HEK293T (cell line): ENCODE data around the gene SRP54.

ENCODE experiments used
- CTCF ChIA-PET: fragments of 350-600 bp; formaldehyde crosslinking; extraction: SDS; loops from one replicate; lab custom pipeline; 2021; ENCODE audit warnings: antibody characterized with exemption, inconsistent platforms; lab: Yijun Ruan, JAX
- POLR2A ChIA-PET: fragments of 350-600 bp; formaldehyde crosslinking; extraction: SDS; loops from one replicate; lab custom pipeline; 2020; ENCODE audit warnings: antibody characterized with exemption, inconsistent platforms; lab: Yijun Ruan, JAX
- DNase-seq: peaks from one replicate; pipeline ENCODE4 v3.0.0; 2012; ENCODE audit warnings: mixed read lengths; ENCODE audit errors: extremely low spot score
- ARNT ChIP-seq: fragments of 450-650 bp; IDR thresholded peaks from 2 replicates; pipeline ENCODE4 v1.6.1; 2017; ENCODE audit warnings: mild to moderate bottlenecking
- BHLHE40 ChIP-seq: fragments of 450-650 bp; IDR thresholded peaks from 2 replicates; pipeline ENCODE4 v1.6.1; 2016; ENCODE audit warnings: mild to moderate bottlenecking, moderate library complexity, borderline replicate concordance
- CTBP1 ChIP-seq: fragments of 450-650 bp; IDR thresholded peaks from 2 replicates; pipeline ENCODE4 v1.6.1; 2016; ENCODE audit warnings: borderline replicate concordance
- ELF4 ChIP-seq: fragments of 450-650 bp; IDR thresholded peaks from 2 replicates; pipeline ENCODE4 v1.6.1; 2017; ENCODE audit warnings: antibody characterized with exemption
- FOXA1 ChIP-seq: fragments of 450-650 bp; IDR thresholded peaks from 2 replicates; pipeline ENCODE4 v1.6.1; 2016; ENCODE audit warnings: mild to moderate bottlenecking
- FOXK2 ChIP-seq: fragments of 450-650 bp; IDR thresholded peaks from 2 replicates; pipeline ENCODE4 v1.6.1; 2016; ENCODE audit warnings: mild to moderate bottlenecking
- FOXM1 ChIP-seq: fragments of 450-650 bp; IDR thresholded peaks from 2 replicates; pipeline ENCODE4 v1.6.1; 2017; ENCODE audit warnings: mild to moderate bottlenecking, borderline replicate concordance
- HDGF ChIP-seq: fragments of 450-650 bp; IDR thresholded peaks from 2 replicates; pipeline ENCODE4 v1.6.1; 2017; ENCODE audit warnings: antibody characterized with exemption, borderline replicate concordance
- L3MBTL2 ChIP-seq: fragments of 450-650 bp; conservative IDR thresholded peaks from 2 replicates; pipeline ENCODE4 v1.6.1; 2016; ENCODE audit warnings: mild to moderate bottlenecking
- LEF1 ChIP-seq: fragments of 450-650 bp; IDR thresholded peaks from 2 replicates; pipeline ENCODE4 v1.6.1; 2017; ENCODE audit warnings: mild to moderate bottlenecking, borderline replicate concordance
- NFRKB ChIP-seq: fragments of 450-650 bp; IDR thresholded peaks from 2 replicates; pipeline ENCODE4 v1.6.1; 2016; ENCODE audit warnings: mild to moderate bottlenecking, moderate library complexity
- SP1 ChIP-seq: fragments of 450-650 bp; IDR thresholded peaks from 2 replicates; pipeline ENCODE4 v1.6.1; 2017
- SUZ12 ChIP-seq: fragments of 450-650 bp; IDR thresholded peaks from 2 replicates; pipeline ENCODE4 v1.6.1; 2016; ENCODE audit warnings: mild to moderate bottlenecking
- TARDBP ChIP-seq: fragments of 450-650 bp; IDR thresholded peaks from 2 replicates; pipeline ENCODE4 v1.6.1; 2016
- ZNF384 ChIP-seq: fragments of 450-650 bp; IDR thresholded peaks from 2 replicates; pipeline ENCODE4 v1.6.1; 2016
- TF ChIP-seq, protein P1 (sequence below): fragments of 450-650 bp; IDR thresholded peaks from 2 replicates; pipeline ENCODE4 v1.6.1; 2016

The SRP54 gene

GRCh38 chr14:35045798-35046047, 62.9 kb downstream of the SRP54 start:
- CTCF ChIA-PET, result no interaction called here
- no peak for DNase-seq
- TF ChIP-seq HDGF (no peak), TARDBP (no peak), ARNT (no peak), L3MBTL2 (peak; percentile 54; the same call in 1 of the 2 replicates)
- POLR2A ChIA-PET, result interaction anchor here (0.9 to 3.2 kb wide), 17 partner anchors 9 to 359 kb away, joined by 3 to 37 read pairs (median 5); partner anchors contain the start of genes BAZ1A, NFKBIA, PPP2R3C and PRORP

DNA sequence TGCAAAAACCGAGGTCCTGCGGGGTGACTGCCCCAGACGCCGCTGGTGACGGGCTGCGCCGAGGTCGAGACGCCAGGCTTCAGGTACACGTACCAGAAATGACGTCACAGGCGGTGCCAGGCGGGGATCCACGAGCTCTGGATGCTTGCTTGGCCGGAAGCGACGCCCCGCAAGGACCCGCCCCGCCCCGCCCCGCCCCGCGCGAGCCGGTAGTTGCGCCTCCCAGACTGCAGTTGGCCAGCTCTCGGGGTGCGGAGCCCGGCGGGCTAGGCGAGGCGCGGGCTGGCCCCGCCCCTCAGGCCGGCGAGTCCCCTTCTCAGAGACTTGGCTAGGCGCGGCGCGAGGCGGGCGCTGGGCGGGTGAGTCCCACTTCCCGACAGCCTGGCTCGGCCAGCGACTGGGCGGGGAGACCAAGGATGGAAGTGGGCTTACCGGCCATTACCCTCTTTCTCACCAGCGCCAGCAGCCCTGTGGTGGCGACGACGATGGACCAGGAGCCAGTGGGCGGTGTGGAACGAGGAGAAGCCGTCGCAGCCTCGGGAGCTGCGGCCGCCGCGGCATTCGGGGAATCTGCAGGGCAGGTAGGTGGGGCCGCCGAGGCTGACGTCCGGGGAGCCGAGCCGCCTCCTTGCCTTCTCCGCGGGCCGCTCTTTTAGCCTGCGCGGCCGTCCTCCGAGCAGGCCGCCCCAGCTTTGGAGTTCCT, 63.4 kb downstream of the SRP54 start, which contains the start of gene FAM177A1:
Gene FAM177A1 (plus strand): TSS at position 225 of the 703 bp plus-strand sequence. CDS start 192 bp downstream, at position 417.
- POLR2A ChIA-PET, result interaction anchor here (0.6 to 3.2 kb wide), 20 partner anchors 9 to 358 kb away, joined by 3 to 37 read pairs (median 5); partner anchors contain the start of genes BAZ1A, NFKBIA, PPP2R3C and PRORP
- TF ChIP-seq ZNF384 (no peak), CTBP1 (no peak), ARNT (no peak), LEF1 (no peak), L3MBTL2 (no peak; the same call in 1 of the 2 replicates), SUZ12 (no peak), FOXK2 (no peak)
- TF ChIP-seq, protein P1, sequence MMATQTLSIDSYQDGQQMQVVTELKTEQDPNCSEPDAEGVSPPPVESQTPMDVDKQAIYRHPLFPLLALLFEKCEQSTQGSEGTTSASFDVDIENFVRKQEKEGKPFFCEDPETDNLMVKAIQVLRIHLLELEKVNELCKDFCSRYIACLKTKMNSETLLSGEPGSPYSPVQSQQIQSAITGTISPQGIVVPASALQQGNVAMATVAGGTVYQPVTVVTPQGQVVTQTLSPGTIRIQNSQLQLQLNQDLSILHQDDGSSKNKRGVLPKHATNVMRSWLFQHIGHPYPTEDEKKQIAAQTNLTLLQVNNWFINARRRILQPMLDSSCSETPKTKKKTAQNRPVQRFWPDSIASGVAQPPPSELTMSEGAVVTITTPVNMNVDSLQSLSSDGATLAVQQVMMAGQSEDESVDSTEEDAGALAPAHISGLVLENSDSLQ, result no peak
- CTCF ChIA-PET, result interaction anchor here (0.6 kb wide), 1 partner anchor 113 kb away, joined by 3 read pairs; no protein-coding TSS in a partner anchor
- peak; percentile 94 for DNase-seq

DNA sequence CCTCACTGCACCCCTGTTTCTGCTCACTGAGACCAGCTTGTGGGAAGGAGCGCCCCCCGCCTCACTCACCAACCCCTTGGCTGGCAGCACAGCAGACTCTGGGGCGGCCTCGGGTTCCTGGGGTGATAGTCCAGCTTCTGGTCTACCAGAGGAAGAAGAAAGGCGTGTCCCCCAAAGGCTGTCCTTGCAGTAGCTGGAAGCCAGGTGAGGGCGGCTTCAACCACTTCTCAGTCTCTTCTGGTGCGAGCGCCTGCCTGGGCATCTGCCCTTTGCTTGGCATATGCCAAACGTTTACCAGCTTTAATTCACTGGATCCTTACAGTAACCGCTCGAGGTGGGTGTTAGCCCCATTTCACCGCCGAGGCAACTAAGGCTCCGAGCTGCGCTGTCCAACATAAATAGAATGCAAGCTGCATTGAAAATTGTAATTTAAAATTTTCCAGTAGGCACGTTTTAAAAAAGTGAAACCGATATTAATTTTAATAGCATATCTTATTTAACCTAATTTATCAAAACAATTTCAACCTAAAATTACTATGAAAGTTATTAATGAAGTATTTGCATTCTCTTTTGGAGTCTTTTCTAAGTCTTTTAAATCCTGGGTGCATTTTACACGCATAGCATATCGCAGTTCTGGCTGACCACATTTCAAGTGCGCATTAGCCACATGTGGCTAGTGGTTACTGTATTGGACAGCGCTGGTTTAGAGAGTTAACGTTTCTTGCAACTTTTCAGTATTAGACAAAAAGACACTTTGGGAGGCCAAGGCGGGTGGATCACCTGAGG, 64.2 kb downstream of the SRP54 start:
- ChIA-PET POLR2A (interaction anchor here (0.9 to 3.2 kb wide), 13 partner anchors 9 to 358 kb away, joined by 3 to 37 read pairs (median 5); partner anchors contain the start of genes BAZ1A, NFKBIA, PPP2R3C and PRORP), CTCF (no interaction called here)
- no peak for DNase-seq
- TF ChIP-seq, protein P1, result no peak
- TF ChIP-seq ZNF384 (no peak), TARDBP (no peak), HDGF (no peak), CTBP1 (no peak), SUZ12 (no peak), FOXA1 (no peak), FOXM1 (no peak), FOXK2 (no peak), SP1 (no peak), L3MBTL2 (no peak), NFRKB (no peak), BHLHE40 (no peak)

DNA sequence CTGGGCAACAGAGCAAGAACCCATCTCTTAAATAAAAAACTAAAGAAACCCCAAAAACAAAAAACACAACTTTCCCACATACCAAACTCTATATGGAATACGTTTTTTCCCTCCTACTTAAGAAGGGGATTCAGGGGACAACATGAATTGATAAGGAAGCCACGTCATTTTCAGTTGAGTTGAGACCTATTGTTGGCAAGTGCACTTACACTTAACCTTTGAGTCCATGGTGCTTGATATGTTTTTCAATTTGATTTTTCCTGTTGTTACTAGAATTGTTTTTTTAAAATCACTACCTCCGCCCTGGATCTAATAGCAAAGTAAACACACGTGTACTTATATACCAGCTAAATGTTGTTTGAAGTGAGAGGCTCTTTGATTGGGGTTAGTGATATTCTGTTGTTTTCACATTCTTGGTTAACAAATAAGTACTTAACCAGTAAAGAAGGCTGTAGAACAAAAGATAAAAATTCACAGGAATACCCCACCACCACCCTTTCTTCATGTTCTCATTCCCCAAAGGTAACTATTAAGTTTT, 65.3 kb downstream of the SRP54 start:
- no peak for TF ChIP-seq FOXK2
- TF ChIP-seq LEF1, result no peak
- no peak for TF ChIP-seq HDGF
- TF ChIP-seq SUZ12, result no peak
- TF ChIP-seq SP1, result no peak
- TF ChIP-seq NFRKB, result no peak
- no peak for TF ChIP-seq ELF4
- no peak for TF ChIP-seq CTBP1
- no peak for TF ChIP-seq FOXM1
- TF ChIP-seq, protein P1, result no peak
- no peak for TF ChIP-seq L3MBTL2
- no peak for TF ChIP-seq ARNT
- TF ChIP-seq TARDBP, result no peak
- no peak for TF ChIP-seq FOXA1
- TF ChIP-seq ZNF384, result no peak
- no peak for TF ChIP-seq BHLHE40
- ChIA-PET CTCF (interaction anchor here (0.6 kb wide), 1 partner anchor 100 kb away, joined by 3 read pairs; no protein-coding TSS in a partner anchor), POLR2A (interaction anchor here (0.7 to 3.2 kb wide), 2 partner anchors 20 to 65 kb away, joined by 3 to 37 read pairs; partner anchors contain the start of gene SRP54)
- no peak for DNase-seq

- CTCF ChIA-PET, result no interaction called here
- POLR2A ChIA-PET, result no interaction called here
- TF ChIP-seq SUZ12 (no peak), FOXM1 (no peak), NFRKB (no peak), ELF4 (no peak), ARNT (no peak), BHLHE40 (no peak), FOXK2 (no peak), ZNF384 (no peak), CTBP1 (no peak), SP1 (no peak), LEF1 (no peak), HDGF (no peak), TARDBP (no peak), FOXA1 (no peak), L3MBTL2 (no peak)
- TF ChIP-seq, protein P1, result no peak
- no peak for DNase-seq
Measured at GRCh38 chr14:35050652-35051051, 67.9 kb downstream of the SRP54 start.
